ENCODE measurements around the gene SBK1.

Gene SBK1

DNA sequence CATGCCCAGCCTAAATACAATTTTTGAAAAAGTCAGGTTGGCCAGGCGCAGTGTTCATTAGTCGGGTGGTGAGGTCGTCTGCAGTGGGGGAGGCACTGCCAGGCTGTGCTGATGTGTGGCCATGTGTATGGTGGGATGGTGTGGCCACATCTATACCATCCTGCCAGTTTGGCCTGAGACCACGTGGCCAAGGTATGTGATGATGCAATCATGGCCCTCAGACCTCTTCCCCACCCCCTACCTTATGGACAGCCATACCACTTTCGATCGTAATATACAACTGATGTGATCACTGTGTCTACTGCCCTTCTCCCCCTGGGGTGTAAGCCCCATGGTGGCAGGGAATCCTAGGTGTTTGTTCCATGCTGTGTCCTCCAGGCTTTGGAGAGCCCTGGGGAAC is 23.7 kb downstream of the SBK1 start:
- no peak for TF ChIP-seq SIN3A (IDR thresholded peaks at IDR 0.05; ENCODE audit: borderline replicate concordance, insufficient read depth, low read length)
- no peak for TF ChIP-seq TAF1 (IDR thresholded peaks at IDR 0.05; ENCODE audit: borderline replicate concordance, insufficient read depth, low read length)
- no peak for TF ChIP-seq FOXP2 (optimal IDR thresholded peaks at IDR 0.05; ENCODE audit: borderline replicate concordance, extremely low read depth, extremely low read length, insufficient read depth)
- TF ChIP-seq POLR2AphosphoS5 (IDR thresholded peaks at IDR 0.05; ENCODE audit: low read depth, low read length) = no peak
- TF ChIP-seq, protein P1, sequence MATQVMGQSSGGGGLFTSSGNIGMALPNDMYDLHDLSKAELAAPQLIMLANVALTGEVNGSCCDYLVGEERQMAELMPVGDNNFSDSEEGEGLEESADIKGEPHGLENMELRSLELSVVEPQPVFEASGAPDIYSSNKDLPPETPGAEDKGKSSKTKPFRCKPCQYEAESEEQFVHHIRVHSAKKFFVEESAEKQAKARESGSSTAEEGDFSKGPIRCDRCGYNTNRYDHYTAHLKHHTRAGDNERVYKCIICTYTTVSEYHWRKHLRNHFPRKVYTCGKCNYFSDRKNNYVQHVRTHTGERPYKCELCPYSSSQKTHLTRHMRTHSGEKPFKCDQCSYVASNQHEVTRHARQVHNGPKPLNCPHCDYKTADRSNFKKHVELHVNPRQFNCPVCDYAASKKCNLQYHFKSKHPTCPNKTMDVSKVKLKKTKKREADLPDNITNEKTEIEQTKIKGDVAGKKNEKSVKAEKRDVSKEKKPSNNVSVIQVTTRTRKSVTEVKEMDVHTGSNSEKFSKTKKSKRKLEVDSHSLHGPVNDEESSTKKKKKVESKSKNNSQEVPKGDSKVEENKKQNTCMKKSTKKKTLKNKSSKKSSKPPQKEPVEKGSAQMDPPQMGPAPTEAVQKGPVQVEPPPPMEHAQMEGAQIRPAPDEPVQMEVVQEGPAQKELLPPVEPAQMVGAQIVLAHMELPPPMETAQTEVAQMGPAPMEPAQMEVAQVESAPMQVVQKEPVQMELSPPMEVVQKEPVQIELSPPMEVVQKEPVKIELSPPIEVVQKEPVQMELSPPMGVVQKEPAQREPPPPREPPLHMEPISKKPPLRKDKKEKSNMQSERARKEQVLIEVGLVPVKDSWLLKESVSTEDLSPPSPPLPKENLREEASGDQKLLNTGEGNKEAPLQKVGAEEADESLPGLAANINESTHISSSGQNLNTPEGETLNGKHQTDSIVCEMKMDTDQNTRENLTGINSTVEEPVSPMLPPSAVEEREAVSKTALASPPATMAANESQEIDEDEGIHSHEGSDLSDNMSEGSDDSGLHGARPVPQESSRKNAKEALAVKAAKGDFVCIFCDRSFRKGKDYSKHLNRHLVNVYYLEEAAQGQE (IDR thresholded peaks at IDR 0.05; ENCODE audit: insufficient read depth in 1 of 2, low read depth in 2 of 2, low read length in 2 of 2) = no peak

DNA sequence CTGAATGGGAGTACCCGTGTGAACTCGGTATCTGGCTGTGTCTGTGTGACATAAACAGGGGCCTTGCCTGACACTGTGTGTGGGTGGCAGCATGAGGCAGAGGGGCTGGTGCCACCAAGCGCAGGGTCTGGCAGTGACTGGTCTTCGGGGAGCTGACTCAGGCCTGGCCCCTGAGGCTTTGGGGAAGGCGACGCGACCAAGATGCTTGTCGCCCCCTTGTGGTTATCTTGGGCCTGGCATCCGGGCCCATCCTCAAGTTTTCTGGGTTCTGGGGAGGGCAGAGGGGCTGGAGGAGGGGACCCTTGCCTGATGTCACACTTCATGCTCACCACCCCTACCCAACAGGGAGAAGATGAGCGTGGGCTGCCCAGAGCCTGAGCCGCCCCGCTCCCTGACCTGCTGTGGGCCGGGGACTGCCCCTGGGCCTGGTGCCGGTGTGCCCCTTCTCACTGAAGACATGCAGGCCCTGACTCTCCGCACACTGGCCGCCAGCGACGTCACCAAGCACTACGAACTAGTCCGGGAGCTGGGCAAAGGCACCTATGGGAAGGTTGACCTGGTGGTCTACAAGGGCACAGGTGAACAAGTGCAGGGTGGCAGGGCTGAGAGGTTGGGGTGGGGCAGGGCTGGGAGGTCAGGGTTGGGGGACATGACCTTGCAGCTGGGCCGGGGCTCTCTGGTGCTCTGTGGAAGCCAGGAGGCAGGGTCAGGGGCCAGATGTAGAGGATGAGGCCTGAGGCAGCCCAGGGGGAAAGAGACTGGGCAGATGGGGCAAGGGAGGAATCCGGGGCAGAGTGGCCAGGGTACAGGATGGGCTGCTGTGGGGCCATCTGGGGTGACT is 24.9 kb downstream of the SBK1 start:
- no peak for TF ChIP-seq SIN3A (IDR thresholded peaks at IDR 0.05; ENCODE audit: borderline replicate concordance, insufficient read depth, low read length)
- no peak for TF ChIP-seq POLR2AphosphoS5 (IDR thresholded peaks at IDR 0.05; ENCODE audit: low read depth, low read length)
- TF ChIP-seq FOXP2 (optimal IDR thresholded peaks at IDR 0.05; ENCODE audit: borderline replicate concordance, extremely low read depth, extremely low read length, insufficient read depth) = no peak
- TF ChIP-seq, protein P1 (IDR thresholded peaks at IDR 0.05; ENCODE audit: insufficient read depth in 1 of 2, low read depth in 2 of 2, low read length in 2 of 2) = no peak
- no peak for TF ChIP-seq TAF1 (IDR thresholded peaks at IDR 0.05; ENCODE audit: borderline replicate concordance, insufficient read depth, low read length)

DNA sequence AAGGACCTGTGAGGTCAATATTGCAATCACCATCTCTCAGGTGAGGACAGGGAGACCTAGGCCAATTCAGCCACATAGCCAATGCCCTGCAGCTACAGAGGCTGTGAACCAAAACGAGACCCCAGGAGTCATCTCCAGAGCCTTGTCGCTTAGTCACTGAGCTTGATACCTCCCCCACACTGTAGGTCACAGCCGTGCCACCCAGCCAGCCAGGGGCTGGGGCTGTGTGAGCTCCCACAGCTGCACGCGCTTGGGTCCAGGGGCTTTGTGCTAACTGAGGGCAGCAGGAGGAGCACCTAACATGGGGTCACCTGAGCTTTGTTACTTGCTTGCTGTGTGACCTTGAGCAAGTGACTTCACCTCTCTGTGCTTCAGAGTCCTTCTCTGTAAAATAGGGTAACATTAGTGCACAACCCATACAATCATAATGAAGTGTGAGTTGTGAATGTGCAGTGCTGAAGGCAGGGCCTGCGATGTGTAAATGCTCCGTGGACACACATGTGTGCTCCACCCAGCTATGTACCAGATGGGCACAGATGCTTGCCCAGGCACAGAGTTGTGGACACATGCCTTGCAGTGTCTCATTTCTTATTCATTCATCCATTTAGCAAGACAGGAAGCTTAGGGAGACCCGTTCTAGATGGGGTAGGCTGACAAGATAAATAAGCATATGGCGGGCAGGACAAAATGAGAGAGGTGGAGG is 25.9 kb downstream of the SBK1 start:
- TF ChIP-seq POLR2AphosphoS5 (IDR thresholded peaks at IDR 0.05; ENCODE audit: low read depth, low read length) = no peak
- no peak for TF ChIP-seq FOXP2 (optimal IDR thresholded peaks at IDR 0.05; ENCODE audit: borderline replicate concordance, extremely low read depth, extremely low read length, insufficient read depth)
- TF ChIP-seq, protein P1 (IDR thresholded peaks at IDR 0.05; ENCODE audit: insufficient read depth in 1 of 2, low read depth in 2 of 2, low read length in 2 of 2) = no peak
- TF ChIP-seq TAF1 (IDR thresholded peaks at IDR 0.05; ENCODE audit: borderline replicate concordance, insufficient read depth, low read length) = no peak
- TF ChIP-seq SIN3A (IDR thresholded peaks at IDR 0.05; ENCODE audit: borderline replicate concordance, insufficient read depth, low read length) = no peak

DNA sequence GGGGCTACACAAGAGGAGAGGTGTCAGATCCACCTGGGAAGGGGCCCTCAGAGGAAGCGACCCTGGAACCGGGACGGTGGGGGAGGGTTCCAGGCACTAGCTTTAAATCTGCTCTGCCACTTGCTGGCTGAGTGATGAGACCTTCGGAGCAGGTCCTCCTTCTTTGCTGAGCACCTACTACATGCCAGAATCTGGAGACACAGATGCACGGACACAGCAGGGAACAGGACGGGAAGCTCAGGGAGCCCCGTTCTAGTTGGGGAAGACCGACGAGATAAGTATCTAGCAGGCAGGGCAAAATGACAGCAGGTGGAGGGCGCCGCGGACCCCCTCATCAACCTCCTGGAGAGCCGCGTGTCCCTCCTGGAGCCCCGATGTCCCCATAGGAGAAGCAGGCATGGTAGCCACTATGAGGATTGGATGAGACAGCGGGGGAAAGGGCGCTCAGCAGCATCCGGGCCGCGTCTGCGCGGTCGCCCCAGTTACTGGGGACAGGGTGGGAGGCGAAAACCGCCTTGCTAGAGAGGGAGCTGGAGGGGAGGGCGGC is 27.2 kb downstream of the SBK1 start:
- TF ChIP-seq, protein P1 (IDR thresholded peaks at IDR 0.05; ENCODE audit: insufficient read depth in 1 of 2, low read depth in 2 of 2, low read length in 2 of 2) = no peak
- TF ChIP-seq POLR2AphosphoS5 (IDR thresholded peaks at IDR 0.05; ENCODE audit: low read depth, low read length) = no peak
- TF ChIP-seq SIN3A (IDR thresholded peaks at IDR 0.05; ENCODE audit: borderline replicate concordance, insufficient read depth, low read length) = no peak
- TF ChIP-seq FOXP2 (optimal IDR thresholded peaks at IDR 0.05; ENCODE audit: borderline replicate concordance, extremely low read depth, extremely low read length, insufficient read depth) = no peak
- no peak for TF ChIP-seq TAF1 (IDR thresholded peaks at IDR 0.05; ENCODE audit: borderline replicate concordance, insufficient read depth, low read length)

Measured in PFSK-1 (cell line).